Measurements from ENCODE around the gene KMT2A. TPM values are rescaled to one million over a fixed set of nuclear protein-coding genes. Genes with fewer than 3 reads are reported as not detected.

The KMT2A gene
- total RNA-seq, 4 donors from 2014 or later = 78.6 to 101 (median 86.8) TPM

GRCh38 chr11:118572061-118572980 lies 136.0 kb downstream of the KMT2A start, which contains the start of gene ARCN1:
TSS of gene ARCN1 (plus strand) at chr11:118572409. CDS start at chr11:118572548, 139 bp downstream.
- peak within 1 kb of the TSS; percentile 63 to 99 (median 86) for H3K4me3 ChIP-seq
- DNase-seq (ENCODE audit: low spot score in 2 of 2) = peak; percentile 67 to 71
- H3K4me1 ChIP-seq = peaks cover 0 to 53% (median 23%) of the 10 kb centered on the region in 4 donors
- H3K27me3 ChIP-seq = no peaks in the 10 kb centered on the region
- no peaks in the 10 kb centered on the region for H3K36me3 ChIP-seq
- 0% methylated on average over 28 to 48 of the region's 55 CpGs for WGBS, 2 donors
- H3K9me3 ChIP-seq = no peaks in the 10 kb centered on the region
- H3K27ac ChIP-seq = peak within 1 kb of the TSS; percentile 92 to 99 (median 94)
- TF ChIP-seq EP300 (IDR thresholded peaks at IDR 0.05) (peak in 1 of 2 donors; percentile 85), CTCF (IDR thresholded peaks at IDR 0.05) (peak in 1 of 5 experiments; percentile 5), POLR2A (IDR thresholded peaks at IDR 0.05) (peak in 1 of 2 donors; percentile 66)

GRCh38 chr11:118572981-118573550 lies 136.8 kb downstream of the KMT2A start:
- peak overlapping the region; percentile 92 to 99 (median 94) for H3K27ac ChIP-seq
- WGBS, 2 donors = 0% methylated on average over 10 of the region's 10 CpGs
- H3K36me3 ChIP-seq = no peaks in the 10 kb centered on the region
- H3K9me3 ChIP-seq = no peaks in the 10 kb centered on the region
- H3K4me1 ChIP-seq = peaks cover 0 to 61% (median 23%) of the 10 kb centered on the region in 4 donors
- TF ChIP-seq CTCF (IDR thresholded peaks at IDR 0.05) (no peak), EP300 (IDR thresholded peaks at IDR 0.05) (no peak), POLR2A (IDR thresholded peaks at IDR 0.05) (no peak)
- no peak for DNase-seq (ENCODE audit: low spot score in 2 of 2)
- H3K27me3 ChIP-seq = no peaks in the 10 kb centered on the region
- H3K4me3 ChIP-seq = peak overlapping the region; percentile 63 to 99 (median 86)

DNA sequence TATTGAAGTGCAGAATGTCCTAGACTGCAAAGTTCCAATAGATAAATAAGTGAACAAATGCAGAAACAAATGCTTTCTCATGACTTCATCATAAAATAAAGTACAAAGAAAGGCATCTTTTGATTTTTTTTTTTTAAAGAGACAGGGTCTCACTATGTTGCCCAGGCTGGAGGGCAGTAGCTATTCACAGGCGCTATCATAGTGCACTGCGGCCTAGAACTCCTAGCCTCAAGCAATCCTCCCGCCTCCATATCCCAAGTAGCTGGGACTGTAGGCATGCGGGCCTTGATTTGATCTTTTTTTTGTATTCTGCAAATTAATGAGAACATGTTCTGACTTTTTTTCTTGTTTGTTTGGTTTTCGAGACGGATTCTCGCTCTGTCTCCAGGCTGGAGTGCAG lies 138.3 kb downstream of the KMT2A start:
- peak overlapping the region in 1 of 4 donors; percentile 63 for H3K4me3 ChIP-seq

More for the DNA sequence above, 138.3 kb downstream of the KMT2A start:
- TF ChIP-seq CTCF (IDR thresholded peaks at IDR 0.05) = no peak
- TF ChIP-seq POLR2A (IDR thresholded peaks at IDR 0.05) = no peak
- no peak for TF ChIP-seq EP300 (IDR thresholded peaks at IDR 0.05)
- DNase-seq (ENCODE audit: low spot score in 2 of 2) = no peak
- WGBS, 2 donors = 71 to 77% methylated on average over 7 of the region's 7 CpGs
- H3K27me3 ChIP-seq = no peaks in the 10 kb centered on the region
- no peaks in the 10 kb centered on the region for H3K36me3 ChIP-seq
- H3K9me3 ChIP-seq = no peaks in the 10 kb centered on the region
- no peak overlapping the region for H3K27ac ChIP-seq
- peaks cover 0 to 76% (median 27%) of the 10 kb centered on the region in 4 donors for H3K4me1 ChIP-seq

Other genes with a start within 250 kb of the KMT2A start
- 1 to 10 TPM in 3 of 4 donors, under 1 TPM in 1; 0.60 to 4.5 (median 3.9) TPM for gene JAML, start 211.5 kb upstream of the KMT2A start, total RNA-seq
- 1 to 10 TPM in 3 of 4 donors, under 1 TPM in 1; 0.87 to 3.1 (median 1.9) TPM for gene MPZL3, start 184.1 kb upstream of the KMT2A start, total RNA-seq
- gene MPZL2, start 172.2 kb upstream of the KMT2A start, total RNA-seq = 10 to 100 TPM in 3 of 4 donors, 1 to 10 TPM in 1; 6.7 to 53.7 (median 27.0) TPM
- 1 to 10 TPM in 1 of 4 donors, under 1 TPM in 2, not detected in 1; 0.78 to 3.6 (median 0.90) TPM for gene CD3E, start 131.8 kb upstream of the KMT2A start, total RNA-seq
- 1 to 10 TPM in 1 of 4 donors, not detected in 3; 1.1 TPM for gene CD3D, start 93.8 kb upstream of the KMT2A start, total RNA-seq
- gene CD3G, start 92.1 kb upstream of the KMT2A start, total RNA-seq = 1 to 10 TPM in 2 of 4 donors, under 1 TPM in 1, not detected in 1; 0.44 to 1.5 (median 1.4) TPM
- gene UBE4A, start 76.9 kb upstream of the KMT2A start, total RNA-seq = 10 to 100 TPM; 38.4 to 48.5 (median 41.4) TPM
- gene ATP5MG, start 34.9 kb upstream of the KMT2A start, total RNA-seq = 10 to 100 TPM; 22.4 to 51.5 (median 34.4) TPM
- 1 to 10 TPM; 2.7 to 9.0 (median 5.1) TPM for gene TTC36, start 91.0 kb downstream of the KMT2A start, total RNA-seq
- 10 to 100 TPM; 12.6 to 25.6 (median 20.7) TPM for gene TMEM25, start 94.7 kb downstream of the KMT2A start, total RNA-seq
- 10 to 100 TPM; 30.3 to 44.4 (median 35.4) TPM for gene IFT46, start 129.4 kb downstream of the KMT2A start, total RNA-seq
- gene ARCN1, start 135.9 kb downstream of the KMT2A start, total RNA-seq = 10 to 100 TPM; 74.3 to 94.8 (median 88.5) TPM
- 100 to 1,000 TPM; 299 to 365 (median 323) TPM for gene PHLDB1, start 171.1 kb downstream of the KMT2A start, total RNA-seq
- gene TREH, start 243.2 kb downstream of the KMT2A start, total RNA-seq = not detected